ENCODE results near the gene UBAP2.

Gene UBAP2

GRCh38 chr9:34049630-34050384, 1.1 kb upstream of the UBAP2 start:
- TF ChIP-seq NFIC (IDR thresholded peaks at IDR 0.05), result no peak
- no peak for TF ChIP-seq TCF12 (IDR thresholded peaks at IDR 0.05; ENCODE audit: low read depth)
- no peak for TF ChIP-seq TAF1 (IDR thresholded peaks at IDR 0.05; ENCODE audit: low read depth)
- TF ChIP-seq EP300 (IDR thresholded peaks at IDR 0.05; ENCODE audit: borderline replicate concordance), result no peak
- TF ChIP-seq TEAD4 (IDR thresholded peaks at IDR 0.05), result no peak
- TF ChIP-seq REST (IDR thresholded peaks at IDR 0.05; ENCODE audit: low read depth), result no peak
- TF ChIP-seq CEBPB (IDR thresholded peaks at IDR 0.05), result no peak
- TF ChIP-seq USF1 (IDR thresholded peaks at IDR 0.05), result no peak
- no peak for TF ChIP-seq RAD21 (IDR thresholded peaks at IDR 0.05; ENCODE audit: low read depth)
- no peak for TF ChIP-seq ZBTB7A (IDR thresholded peaks at IDR 0.05; ENCODE audit: low read depth)
- TF ChIP-seq CREB1 (IDR thresholded peaks at IDR 0.05; ENCODE audit: low read depth), result no peak
- TF ChIP-seq EGR1 (IDR thresholded peaks at IDR 0.05), result no peak

- TF ChIP-seq USF1 (IDR thresholded peaks at IDR 0.05) (no peak), TCF12 (IDR thresholded peaks at IDR 0.05; ENCODE audit: low read depth) (no peak), ZBTB7A (IDR thresholded peaks at IDR 0.05; ENCODE audit: low read depth) (no peak), NFIC (IDR thresholded peaks at IDR 0.05) (no peak), CREB1 (IDR thresholded peaks at IDR 0.05; ENCODE audit: low read depth) (no peak), YY1 (IDR thresholded peaks at IDR 0.05; ENCODE audit: low read depth) (no peak), MAX (IDR thresholded peaks at IDR 0.05) (no peak), TEAD4 (IDR thresholded peaks at IDR 0.05) (no peak), EGR1 (IDR thresholded peaks at IDR 0.05) (no peak), REST (IDR thresholded peaks at IDR 0.05; ENCODE audit: low read depth) (no peak), CEBPB (IDR thresholded peaks at IDR 0.05) (no peak), FOXM1 (IDR thresholded peaks at IDR 0.05; ENCODE audit: borderline replicate concordance, low read depth) (no peak), TAF1 (IDR thresholded peaks at IDR 0.05; ENCODE audit: low read depth) (no peak)
Observed at GRCh38 chr9:34047864-34048726, 592 bp downstream of the UBAP2 start.

- TF ChIP-seq FOXM1 (IDR thresholded peaks at IDR 0.05; ENCODE audit: borderline replicate concordance, low read depth) (no peak), TAF1 (IDR thresholded peaks at IDR 0.05; ENCODE audit: low read depth) (no peak), MAX (IDR thresholded peaks at IDR 0.05) (no peak)
Observed at GRCh38 chr9:34046784-34047379, 1.8 kb downstream of the UBAP2 start.

- no peak for TF ChIP-seq MAX (IDR thresholded peaks at IDR 0.05)
- TF ChIP-seq FOXM1 (IDR thresholded peaks at IDR 0.05; ENCODE audit: borderline replicate concordance, low read depth), result no peak
- TF ChIP-seq RAD21 (IDR thresholded peaks at IDR 0.05; ENCODE audit: low read depth), result no peak
- no peak for TF ChIP-seq YY1 (IDR thresholded peaks at IDR 0.05; ENCODE audit: low read depth)
- no peak for TF ChIP-seq NFIC (IDR thresholded peaks at IDR 0.05)
- no peak for TF ChIP-seq REST (IDR thresholded peaks at IDR 0.05; ENCODE audit: low read depth)
Observed at GRCh38 chr9:34045903-34046302, 2.8 kb downstream of the UBAP2 start.

Data from Ishikawa (cell line).